ENCODE measurements around the gene PIF1.

The PIF1 gene, protein sequence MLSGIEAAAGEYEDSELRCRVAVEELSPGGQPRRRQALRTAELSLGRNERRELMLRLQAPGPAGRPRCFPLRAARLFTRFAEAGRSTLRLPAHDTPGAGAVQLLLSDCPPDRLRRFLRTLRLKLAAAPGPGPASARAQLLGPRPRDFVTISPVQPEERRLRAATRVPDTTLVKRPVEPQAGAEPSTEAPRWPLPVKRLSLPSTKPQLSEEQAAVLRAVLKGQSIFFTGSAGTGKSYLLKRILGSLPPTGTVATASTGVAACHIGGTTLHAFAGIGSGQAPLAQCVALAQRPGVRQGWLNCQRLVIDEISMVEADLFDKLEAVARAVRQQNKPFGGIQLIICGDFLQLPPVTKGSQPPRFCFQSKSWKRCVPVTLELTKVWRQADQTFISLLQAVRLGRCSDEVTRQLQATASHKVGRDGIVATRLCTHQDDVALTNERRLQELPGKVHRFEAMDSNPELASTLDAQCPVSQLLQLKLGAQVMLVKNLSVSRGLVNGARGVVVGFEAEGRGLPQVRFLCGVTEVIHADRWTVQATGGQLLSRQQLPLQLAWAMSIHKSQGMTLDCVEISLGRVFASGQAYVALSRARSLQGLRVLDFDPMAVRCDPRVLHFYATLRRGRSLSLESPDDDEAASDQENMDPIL

GRCh38 chr15:64825431-64826294 lies at the start of gene PIF1:
Gene PIF1 (minus strand): TSS chr15:64825647. CDS start chr15:64824335, 1,312 bp downstream.
- TF ChIP-seq, protein P1, sequence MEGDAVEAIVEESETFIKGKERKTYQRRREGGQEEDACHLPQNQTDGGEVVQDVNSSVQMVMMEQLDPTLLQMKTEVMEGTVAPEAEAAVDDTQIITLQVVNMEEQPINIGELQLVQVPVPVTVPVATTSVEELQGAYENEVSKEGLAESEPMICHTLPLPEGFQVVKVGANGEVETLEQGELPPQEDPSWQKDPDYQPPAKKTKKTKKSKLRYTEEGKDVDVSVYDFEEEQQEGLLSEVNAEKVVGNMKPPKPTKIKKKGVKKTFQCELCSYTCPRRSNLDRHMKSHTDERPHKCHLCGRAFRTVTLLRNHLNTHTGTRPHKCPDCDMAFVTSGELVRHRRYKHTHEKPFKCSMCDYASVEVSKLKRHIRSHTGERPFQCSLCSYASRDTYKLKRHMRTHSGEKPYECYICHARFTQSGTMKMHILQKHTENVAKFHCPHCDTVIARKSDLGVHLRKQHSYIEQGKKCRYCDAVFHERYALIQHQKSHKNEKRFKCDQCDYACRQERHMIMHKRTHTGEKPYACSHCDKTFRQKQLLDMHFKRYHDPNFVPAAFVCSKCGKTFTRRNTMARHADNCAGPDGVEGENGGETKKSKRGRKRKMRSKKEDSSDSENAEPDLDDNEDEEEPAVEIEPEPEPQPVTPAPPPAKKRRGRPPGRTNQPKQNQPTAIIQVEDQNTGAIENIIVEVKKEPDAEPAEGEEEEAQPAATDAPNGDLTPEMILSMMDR (IDR thresholded peaks at IDR 0.05): no peak

- TF ChIP-seq, protein P1 (IDR thresholded peaks at IDR 0.05): no peak
These were observed 44.9 kb upstream of the PIF1 start for GRCh38 chr15:64870353-64870752.

DNA sequence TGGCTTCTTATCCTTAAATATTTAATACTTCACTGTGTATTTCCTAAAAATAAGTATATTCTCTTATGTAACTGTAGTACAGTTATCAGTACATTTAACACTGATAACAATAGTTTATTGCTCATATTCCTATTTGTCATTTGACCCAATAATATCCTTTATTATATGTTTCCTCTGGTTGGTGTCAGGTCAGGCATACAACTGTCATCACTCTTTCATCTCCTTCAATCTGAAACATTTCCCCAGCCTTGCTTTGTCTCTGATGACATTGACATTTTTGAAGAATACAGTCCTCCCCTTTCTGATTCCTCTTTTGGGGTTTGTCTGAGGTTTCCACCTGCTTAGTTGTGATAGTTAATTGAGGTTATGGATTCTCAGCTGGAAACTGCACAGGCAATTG lies 44.1 kb upstream of the PIF1 start:
- TF ChIP-seq, protein P1 (IDR thresholded peaks at IDR 0.05): no peak

- TF ChIP-seq, protein P1 (IDR thresholded peaks at IDR 0.05): no peak
These were observed 40.6 kb upstream of the PIF1 start for GRCh38 chr15:64865998-64866520.

- TF ChIP-seq, protein P1 (IDR thresholded peaks at IDR 0.05): no peak
These were observed 39.9 kb upstream of the PIF1 start for GRCh38 chr15:64865126-64865997.

- TF ChIP-seq, protein P1 (IDR thresholded peaks at IDR 0.05): no peak
These were observed 38.6 kb upstream of the PIF1 start for GRCh38 chr15:64864068-64864467.

Data from LNCAP (cell line).